D721Med (cell line): ENCODE results near the gene HYKK.

Source experiments
- DNase-seq: peaks from one replicate; pipeline ENCODE4 v3.0.0; 2011; ENCODE audit warnings: low spot score; ENCODE audit not compliant: insufficient read length
- FAIRE-seq: peaks from 2 replicates; lab custom pipeline; 2011; peaks lifted over from hg19 to GRCh38; lab: Jason Lieb, UNC
- CTCF ChIP-seq: IDR thresholded peaks from 2 replicates; pipeline ENCODE4 v1.5.1; 2012; ENCODE audit warnings: mild to moderate bottlenecking, control low read depth; ENCODE audit not compliant: insufficient read depth; ENCODE audit errors: missing control alignments

Gene HYKK

GRCh38 chr15:78506971-78507830 lies at the start of gene HYKK:
Gene HYKK, plus strand, starts transcription at chr15:78507577. Its CDS starts 5,512 bp downstream, at chr15:78513089.
- FAIRE-seq (no peak), DNase-seq (peak; percentile 88)
- TF ChIP-seq CTCF: no peak

GRCh38 chr15:78460737-78461136 lies 46.6 kb upstream of the HYKK start:
- no peak for TF ChIP-seq CTCF
- FAIRE-seq (no peak), DNase-seq (no peak)

GRCh38 chr15:78461171-78461888 lies 46.0 kb upstream of the HYKK start:
- TF ChIP-seq CTCF: no peak
- no peak for DNase-seq
- FAIRE-seq: no peak

- FAIRE-seq (no peak), DNase-seq (no peak)
- TF ChIP-seq CTCF: no peak
Observed at GRCh38 chr15:78469031-78469430, 38.3 kb upstream of the HYKK start.

- no peak for TF ChIP-seq CTCF
- FAIRE-seq: no peak
- no peak for DNase-seq
Observed at GRCh38 chr15:78477295-78477694, 30.1 kb upstream of the HYKK start.

GRCh38 chr15:78479650-78480049 lies 27.7 kb upstream of the HYKK start:
- DNase-seq: no peak
- FAIRE-seq: no peak
- no peak for TF ChIP-seq CTCF

GRCh38 chr15:78481917-78482316 lies 25.5 kb upstream of the HYKK start:
- FAIRE-seq (no peak), DNase-seq (no peak)
- no peak for TF ChIP-seq CTCF
